GM23338 (cell line): ENCODE measurements around the gene MCUB. TPM values are rescaled to one million over a fixed set of nuclear protein-coding genes. Genes with fewer than 3 reads are reported as not detected.

Experiments
- ATAC-seq: fragments of 200-7000 bp; cut with Tn5 transposase; 3 replicates; pipeline ENCODE4 v1.9.1; 2020
- DNase-seq: peaks from one replicate; pipeline ENCODE4 v3.0.0-alpha.2; 2015; ENCODE audit warnings: low spot score
- H2AFZ ChIP-seq: fragments of 200-600 bp; sonication (generic); 2 replicates; pipeline ENCODE4 v1.8.0; 2016; ENCODE audit warnings: antibody characterized with exemption, mild to moderate bottlenecking, moderate library complexity
- H3F3A ChIP-seq: fragments of 200-600 bp; sonication (generic); replicated peaks from 2 replicates; pipeline ENCODE4 v1.8.0; 2017; ENCODE audit warnings: antibody characterized with exemption, mixed run types, low read depth
- H3K27ac ChIP-seq: fragments of 200-600 bp; sonication (generic); 2 replicates; pipeline ENCODE4 v1.6.1; 2016; ENCODE audit warnings: low read depth
- H3K27me3 ChIP-seq: fragments of 200-600 bp; sonication (generic); 2 replicates; pipeline ENCODE4 v1.8.0; 2016; ENCODE audit warnings: mild to moderate bottlenecking, mixed run types, moderate library complexity; ENCODE audit not compliant: insufficient read depth
- H3K36me3 ChIP-seq: fragments of 200-600 bp; sonication (generic); 2 replicates; pipeline ENCODE4 v1.8.0; 2016; ENCODE audit warnings: mild to moderate bottlenecking; ENCODE audit not compliant: insufficient read depth
- H3K4me1 ChIP-seq: fragments of 200-600 bp; sonication (generic); 2 replicates; pipeline ENCODE4 v1.8.0; 2016; ENCODE audit warnings: mild to moderate bottlenecking, moderate library complexity; ENCODE audit not compliant: insufficient read depth
- H3K4me2 ChIP-seq: fragments of 200-600 bp; sonication (generic); 2 replicates; pipeline ENCODE4 v1.7.1; 2017; ENCODE audit warnings: mixed run types
- H3K4me3 ChIP-seq: fragments of 200-600 bp; sonication (generic); 2 replicates; pipeline ENCODE4 v1.6.1; 2016; ENCODE audit warnings: mixed run types
- H3K79me2 ChIP-seq: fragments of 200-600 bp; sonication (generic); replicated peaks from 2 replicates; pipeline ENCODE4 v1.8.0; 2017; ENCODE audit warnings: mild to moderate bottlenecking; ENCODE audit not compliant: insufficient read depth
- H3K9me2 ChIP-seq: fragments of 200-600 bp; sonication (generic); 2 replicates; pipeline ENCODE4 v1.8.0; 2017; ENCODE audit not compliant: insufficient read depth
- H4K20me1 ChIP-seq: fragments of 200-600 bp; sonication (generic); replicated peaks from 2 replicates; pipeline ENCODE4 v1.8.0; 2017; ENCODE audit warnings: mild to moderate bottlenecking; ENCODE audit not compliant: insufficient read depth
- H3K27ac Mint-ChIP-seq: 2 replicates; pipeline ENCODE4 v1.8.0; 2020; ENCODE audit warnings: inconsistent platforms, mild to moderate bottlenecking, moderate library complexity, mixed read lengths
- H3K27me3 Mint-ChIP-seq: 3 replicates; pipeline ENCODE4 v1.8.0; 2022; ENCODE audit warnings: low read depth, mild to moderate bottlenecking, moderate library complexity, mixed read lengths, inconsistent platforms; ENCODE audit not compliant: insufficient read depth, poor library complexity
- H3K36me3 Mint-ChIP-seq: 3 replicates; pipeline ENCODE4 v1.8.0; 2021; ENCODE audit warnings: low read depth, mild to moderate bottlenecking, inconsistent platforms, moderate library complexity, mixed read lengths
- H3K4me1 Mint-ChIP-seq: 3 replicates; pipeline ENCODE4 v1.8.0; 2020; ENCODE audit warnings: mild to moderate bottlenecking, inconsistent platforms, mixed read lengths
- H3K4me3 Mint-ChIP-seq: 3 replicates; pipeline ENCODE4 v1.8.0; 2021; ENCODE audit warnings: moderate library complexity, mild to moderate bottlenecking, inconsistent platforms, mixed read lengths
- H3K9me3 Mint-ChIP-seq: 3 replicates; pipeline ENCODE4 v1.8.0; 2020; ENCODE audit warnings: moderate library complexity, mild to moderate bottlenecking, inconsistent platforms, mixed read lengths
- CREB1 ChIP-seq: fragments of 250-450 bp; sonication (Bioruptor Pico); IDR thresholded peaks from 2 replicates; pipeline ENCODE4 v1.5.0; 2020; ENCODE audit warnings: low read depth, mild to moderate bottlenecking, moderate library complexity
- CTCF ChIP-seq, 2 experiments: fragments of 200-600 bp in 1 of 2; sonication (generic) in 1 of 2; conservative IDR thresholded peaks; 2 replicates each; pipeline versions ENCODE4 v1.5.1 to v1.6.1; 2016 to 2017; ENCODE audit warnings: antibody characterized with exemption in 2 of 2, low read depth in 2 of 2, mild to moderate bottlenecking in 2 of 2, moderate library complexity in 1 of 2
- ETS1 ChIP-seq: IDR thresholded peaks from 2 replicates; pipeline ENCODE4 v1.6.1; 2016; ENCODE audit warnings: antibody characterized with exemption
- EZH2 ChIP-seq: fragments of 200-600 bp; sonication (generic); IDR thresholded peaks from one replicate; pipeline ENCODE4 v1.8.0; 2017; ENCODE audit warnings: antibody characterized with exemption, mild to moderate bottlenecking, low read depth; ENCODE audit not compliant: unreplicated experiment
- EZH2phosphoT487 ChIP-seq: fragments of 200-600 bp; sonication (generic); IDR thresholded peaks from one replicate; pipeline ENCODE4 v1.8.1; 2018; ENCODE audit warnings: antibody characterized with exemption; ENCODE audit not compliant: unreplicated experiment
- JUNB ChIP-seq: IDR thresholded peaks from one replicate; pipeline ENCODE4 v1.6.1; 2016; ENCODE audit warnings: antibody characterized with exemption; ENCODE audit not compliant: unreplicated experiment
- NANOG ChIP-seq: IDR thresholded peaks from 2 replicates; pipeline ENCODE4 v1.6.1; 2016; ENCODE audit warnings: antibody characterized with exemption, borderline replicate concordance
- POLR2AphosphoS5 ChIP-seq: IDR thresholded peaks from 2 replicates; pipeline ENCODE4 v1.6.1; 2016; ENCODE audit warnings: antibody characterized with exemption, low read depth
- REST ChIP-seq: IDR thresholded peaks from one replicate; pipeline ENCODE4 v1.6.1; 2018; ENCODE audit warnings: antibody characterized with exemption; ENCODE audit not compliant: unreplicated experiment
- STAT1 ChIP-seq: IDR thresholded peaks from one replicate; pipeline ENCODE4 v1.6.1; 2016; ENCODE audit warnings: antibody characterized with exemption; ENCODE audit not compliant: unreplicated experiment
- ZNF114 ChIP-seq: fragments of 250-450 bp; sonication (Bioruptor Pico); IDR thresholded peaks from 2 replicates; pipeline ENCODE4 v1.5.0; 2020; ENCODE audit warnings: mild to moderate bottlenecking, moderate library complexity
- ZNF331 ChIP-seq: fragments of 250-450 bp; sonication (Bioruptor Pico); IDR thresholded peaks from 2 replicates; pipeline ENCODE4 v1.5.0; 2020; ENCODE audit warnings: low read depth, mild to moderate bottlenecking, moderate library complexity
- ZNF462 ChIP-seq: fragments of 250-450 bp; sonication (Bioruptor Pico); IDR thresholded peaks from 2 replicates; pipeline ENCODE4 v1.5.0; 2020; ENCODE audit warnings: mild to moderate bottlenecking, moderate library complexity
- polyA plus RNA-seq: library from polyadenylated mRNA; unstranded; fragments of >200 nt; fragmentation: Nextera tagmentation; extraction: Ambion mirVana; gene quantifications from 2 replicates; pipeline ENCODE4 v1.2.1, GENCODE V29; 2016
- total RNA-seq: library from RNA; depleted of rRNA; stranded (reverse); fragments of >200 nt; shearing (Covaris generic); gene quantifications from 2 replicates; pipeline ENCODE4 v1.2.3, GENCODE V29; 2014

The MCUB gene
- total and polyA plus RNA-seq, 2 experiments from 2014 or later: 21.7 to 97.9 TPM

GRCh38 chr4:109562457-109563239 is 2.6 kb downstream of the MCUB start:
- ATAC-seq (no peak), DNase-seq (no peak)
- Histone ChIP-seq H3K36me3 (no peaks in the 10 kb centered on the region), H3K9me2 (no peaks in the 10 kb centered on the region), H3K27ac (no peak overlapping the region), H2AFZ (no peak overlapping the region), H3F3A (no peaks in the 10 kb centered on the region), H3K27me3 (no peaks in the 10 kb centered on the region), H3K4me2 (no peak overlapping the region), H3K4me3 (no peak overlapping the region), H3K79me2 (peaks cover 27% of the 10 kb centered on the region), H3K4me1 (peaks cover 17% of the 10 kb centered on the region), H4K20me1 (no peaks in the 10 kb centered on the region)
- peaks cover 5% of the 10 kb centered on the region for H3K27me3 Mint-ChIP-seq
- TF ChIP-seq EZH2phosphoT487: no peak
- TF ChIP-seq EZH2: no peak
- TF ChIP-seq ZNF114 (CRISPR knock-in tag): no peak
- no peak for TF ChIP-seq REST
- TF ChIP-seq CREB1: no peak
- TF ChIP-seq STAT1: no peak
- no peak for TF ChIP-seq CTCF (conservative IDR thresholded peaks at IDR 0.05; ENCODE audit: low read depth in 2 of 2)
- TF ChIP-seq ETS1: no peak
- no peak for TF ChIP-seq ZNF331
- TF ChIP-seq JUNB: no peak
- no peak for TF ChIP-seq POLR2AphosphoS5
- no peak for TF ChIP-seq ZNF462 (CRISPR knock-in tag)
- no peak for TF ChIP-seq NANOG
- peaks cover 6% of the 10 kb centered on the region; the same call in 1 of the 3 replicates for H3K9me3 Mint-ChIP-seq
- peaks cover 11% of the 10 kb centered on the region for H3K4me1 Mint-ChIP-seq
- no peak overlapping the region for H3K27ac Mint-ChIP-seq
- H3K36me3 Mint-ChIP-seq: 0 out of 3 replicates have a peak, but pooled peaks cover 6% of the 10 kb centered on the region
- H3K4me3 Mint-ChIP-seq: no peak overlapping the region
